Gastroesophageal sphincter (tissue), 3 donors: ENCODE results near the gene COL18A1.
A peak's percentile ranks its signal among the peaks of the same experiment; 100 is the strongest.

Experiments
- EP300 ChIP-seq: sonication (generic); formaldehyde crosslinking; IDR thresholded peaks from one replicate; pipeline ENCODE4 v1.6.1; 2017; ENCODE audit warnings: antibody characterized with exemption, mild to moderate bottlenecking
- POLR2A ChIP-seq, 2 donors: fragments of 450-650 bp; IDR thresholded peaks; one replicate each; pipeline ENCODE4 v1.6.1; 2017; ENCODE audit warnings: antibody characterized with exemption in 2 of 2, mild to moderate bottlenecking in 2 of 2, moderate library complexity in 1 of 2
- TF ChIP-seq, protein P1 (sequence below), 4 experiments: fragments of 200-600 bp in 2 of 4; fragments of 450-650 bp in 2 of 4; sonication (generic) in 1 of 4; IDR thresholded peaks; one replicate each; pipeline ENCODE4 v1.5.1; 2017 to 2019; ENCODE audit warnings: antibody characterized with exemption in 4 of 4, mild to moderate bottlenecking in 2 of 4, moderate library complexity in 2 of 4

DNA sequence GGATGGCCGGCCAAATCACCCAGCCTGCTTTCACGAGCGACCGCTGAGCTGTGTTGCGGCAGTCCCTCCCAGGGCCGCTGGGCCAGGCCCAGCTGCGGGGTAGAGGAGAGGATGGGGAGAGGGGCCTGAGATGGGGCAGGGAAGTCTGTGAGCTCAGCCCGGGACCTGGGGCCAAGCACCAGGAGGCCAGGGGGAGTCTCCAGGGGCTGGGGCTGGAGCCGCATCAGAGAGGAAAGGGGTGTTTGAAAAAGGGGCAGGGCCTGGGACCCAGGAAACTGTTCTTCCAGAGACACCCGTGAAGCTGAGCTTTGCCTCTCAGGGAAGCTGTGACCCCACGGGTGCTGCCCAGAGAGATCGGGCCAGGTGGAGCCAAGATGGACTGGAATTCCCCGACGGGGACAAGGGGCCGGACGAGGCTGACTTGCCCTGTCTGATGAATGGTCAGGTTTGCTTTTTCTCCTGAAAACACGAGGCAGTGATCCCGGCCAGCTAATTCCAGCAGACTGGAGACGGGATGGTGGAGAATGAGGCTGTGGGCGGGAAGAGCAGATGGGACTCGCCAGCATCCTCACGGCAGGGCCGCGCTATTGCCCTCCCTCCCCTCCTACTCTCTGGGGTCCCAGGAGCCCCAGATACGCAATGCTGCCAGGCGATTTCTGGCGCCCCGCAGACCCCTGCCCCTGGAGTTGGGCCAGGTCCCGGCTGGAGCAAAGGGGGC is 40.3 kb upstream of the COL18A1 start:
- TF ChIP-seq, protein P1, sequence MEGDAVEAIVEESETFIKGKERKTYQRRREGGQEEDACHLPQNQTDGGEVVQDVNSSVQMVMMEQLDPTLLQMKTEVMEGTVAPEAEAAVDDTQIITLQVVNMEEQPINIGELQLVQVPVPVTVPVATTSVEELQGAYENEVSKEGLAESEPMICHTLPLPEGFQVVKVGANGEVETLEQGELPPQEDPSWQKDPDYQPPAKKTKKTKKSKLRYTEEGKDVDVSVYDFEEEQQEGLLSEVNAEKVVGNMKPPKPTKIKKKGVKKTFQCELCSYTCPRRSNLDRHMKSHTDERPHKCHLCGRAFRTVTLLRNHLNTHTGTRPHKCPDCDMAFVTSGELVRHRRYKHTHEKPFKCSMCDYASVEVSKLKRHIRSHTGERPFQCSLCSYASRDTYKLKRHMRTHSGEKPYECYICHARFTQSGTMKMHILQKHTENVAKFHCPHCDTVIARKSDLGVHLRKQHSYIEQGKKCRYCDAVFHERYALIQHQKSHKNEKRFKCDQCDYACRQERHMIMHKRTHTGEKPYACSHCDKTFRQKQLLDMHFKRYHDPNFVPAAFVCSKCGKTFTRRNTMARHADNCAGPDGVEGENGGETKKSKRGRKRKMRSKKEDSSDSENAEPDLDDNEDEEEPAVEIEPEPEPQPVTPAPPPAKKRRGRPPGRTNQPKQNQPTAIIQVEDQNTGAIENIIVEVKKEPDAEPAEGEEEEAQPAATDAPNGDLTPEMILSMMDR (IDR thresholded peaks at IDR 0.05) = peak in 2 of 4 experiments; percentile 0 to 28
- TF ChIP-seq POLR2A (IDR thresholded peaks at IDR 0.05) (no peak), EP300 (no peak)
